NAMALWA (cell line): ENCODE data around the gene FUT1.
"Not testable (repeated sequence)": the region's sequence is repeated elsewhere in the genome, so short reads cannot be mapped to it uniquely, and the experiment has no call there.

Source experiments
- DNase-seq: peaks from one replicate; pipeline ENCODE4 v3.0.0-alpha.2; 2015; ENCODE audit warnings: low spot score

Gene FUT1

GRCh38 chr19:48768994-48769713 is 16.7 kb upstream of the FUT1 start:
- DNase-seq: no peak

GRCh38 chr19:48768171-48768753 is 15.8 kb upstream of the FUT1 start:
- not testable (repeated sequence) for DNase-seq

- DNase-seq: not testable (repeated sequence)
Observed at GRCh38 chr19:48765816-48766215, 13.4 kb upstream of the FUT1 start.

GRCh38 chr19:48760504-48761205 is 8.2 kb upstream of the FUT1 start:
- no peak for DNase-seq

- DNase-seq: no peak
Observed at GRCh38 chr19:48757741-48758144, 5.3 kb upstream of the FUT1 start.

- DNase-seq: no peak
Observed at GRCh38 chr19:48757089-48757675, 4.7 kb upstream of the FUT1 start.

GRCh38 chr19:48756686-48757085 is 4.2 kb upstream of the FUT1 start:
- no peak for DNase-seq

- no peak for DNase-seq
Observed at GRCh38 chr19:48756212-48756611, 3.8 kb upstream of the FUT1 start.

GRCh38 chr19:48755787-48756186 is 3.3 kb upstream of the FUT1 start:
- no peak for DNase-seq

GRCh38 chr19:48755084-48755641 is 2.7 kb upstream of the FUT1 start, which contains the start of gene FGF21:
TSS of gene FGF21 (plus strand) at chr19:48755524. CDS start at chr19:48756237, 713 bp downstream.
- DNase-seq: no peak

- no peak for DNase-seq
Observed at GRCh38 chr19:48751845-48752495, 471 bp downstream of the FUT1 start.

GRCh38 chr19:48750771-48751504 is 1.5 kb downstream of the FUT1 start:
- no peak for DNase-seq

GRCh38 chr19:48750351-48750750 is 2.1 kb downstream of the FUT1 start:
- DNase-seq: no peak

GRCh38 chr19:48749571-48750198 is 2.8 kb downstream of the FUT1 start:
- no peak for DNase-seq

- DNase-seq: peak; percentile 93
Observed at GRCh38 chr19:48746738-48747575, 5.5 kb downstream of the FUT1 start, which contains the start of gene IZUMO1. TSS of gene IZUMO1 (minus strand) at chr19:48746909. CDS start at chr19:48745859, 1,050 bp downstream.

GRCh38 chr19:48746110-48746509 is 6.3 kb downstream of the FUT1 start:
- DNase-seq: no peak

GRCh38 chr19:48745208-48745995 is 7.0 kb downstream of the FUT1 start:
- peak; percentile 85 for DNase-seq

- DNase-seq: no peak
Observed at GRCh38 chr19:48742096-48742495, 10.3 kb downstream of the FUT1 start.
